ENCODE results near the gene CCDC148.

GRCh38 chr2:158395166-158395565 is 61.4 kb downstream of the CCDC148 start:
- no peak for TF ChIP-seq EGR1 (IDR thresholded peaks at IDR 0.05)
- no peak for TF ChIP-seq TAF1 (IDR thresholded peaks at IDR 0.05; ENCODE audit: low read depth)
- TF ChIP-seq RAD21 (IDR thresholded peaks at IDR 0.05; ENCODE audit: low read depth): no peak
- TF ChIP-seq YY1 (IDR thresholded peaks at IDR 0.05; ENCODE audit: low read depth): no peak
- no peak for TF ChIP-seq EP300 (IDR thresholded peaks at IDR 0.05; ENCODE audit: borderline replicate concordance)
- no peak for TF ChIP-seq USF1 (IDR thresholded peaks at IDR 0.05)

Data from Ishikawa (cell line).